ENCODE results near the gene PTPRG.

Gene PTPRG

DNA sequence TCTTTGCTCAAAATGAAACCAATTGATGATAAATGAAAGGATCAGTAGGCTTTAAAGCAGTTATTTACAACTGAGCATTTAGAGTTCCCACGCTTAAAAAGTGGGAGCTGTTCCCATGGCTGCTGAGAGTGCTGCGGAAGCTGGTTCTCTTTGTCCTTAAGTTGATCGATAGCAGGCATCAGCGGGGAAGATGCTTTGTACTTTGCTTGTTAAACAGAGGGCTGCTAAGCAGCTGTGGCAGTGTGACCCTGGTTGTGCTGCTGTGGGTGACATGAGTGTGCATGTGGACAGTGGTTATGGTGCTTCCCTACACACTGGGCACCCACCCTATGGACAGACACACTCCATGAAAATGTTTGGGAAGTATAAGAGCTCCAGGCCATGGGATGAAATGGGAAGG, 96.3 kb downstream of the PTPRG start:
- WGBS, result 66% methylated on average over 4 of the region's 4 CpGs
- H3K4me3 ChIP-seq (ENCODE audit: low read length), result no peak overlapping the region
- H3K27ac ChIP-seq (ENCODE audit: low read depth, low read length), result no peak overlapping the region
- no peaks in the 10 kb centered on the region for H3K9me3 ChIP-seq (ENCODE audit: insufficient read depth, low read depth, low read length)
- peaks cover 6% of the 10 kb centered on the region; the same call in 1 of the 2 replicates for H3K36me3 ChIP-seq (ENCODE audit: insufficient read depth, low read length)
- H3K9ac ChIP-seq (ENCODE audit: low read depth, low read length), result no peak overlapping the region
- peaks cover 28% of the 10 kb centered on the region for H3K4me1 ChIP-seq (ENCODE audit: insufficient read depth, low read length)
- H3K27me3 ChIP-seq (ENCODE audit: insufficient read depth, low read length), result no peaks in the 10 kb centered on the region

DNA sequence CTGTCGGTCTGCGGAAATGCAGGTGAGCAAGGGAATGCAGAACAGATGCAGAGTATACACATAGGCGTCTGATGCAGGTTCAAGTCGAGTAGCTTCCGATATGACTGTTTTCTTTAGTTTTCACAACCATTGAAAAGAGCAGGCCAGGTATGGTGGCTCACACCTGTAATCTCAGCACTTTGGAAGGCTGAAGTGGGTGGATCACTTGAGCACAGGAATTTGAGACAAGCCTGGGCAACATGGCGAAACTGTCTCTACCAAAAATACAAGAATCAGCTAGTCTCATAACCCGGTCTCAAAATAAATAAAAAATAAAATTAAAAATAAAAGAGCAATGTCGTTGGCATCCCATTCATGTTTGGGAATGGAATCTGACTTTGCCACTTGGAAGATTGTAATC, 101.5 kb downstream of the PTPRG start:
- Histone ChIP-seq H3K36me3 (ENCODE audit: insufficient read depth, low read length) (peaks cover 6% of the 10 kb centered on the region; the same call in 1 of the 2 replicates), H3K4me1 (ENCODE audit: insufficient read depth, low read length) (peaks cover 54% of the 10 kb centered on the region), H3K27me3 (ENCODE audit: insufficient read depth, low read length) (no peaks in the 10 kb centered on the region), H3K4me3 (ENCODE audit: low read length) (no peak overlapping the region), H3K9ac (ENCODE audit: low read depth, low read length) (no peak overlapping the region), H3K27ac (ENCODE audit: low read depth, low read length) (no peak overlapping the region), H3K9me3 (ENCODE audit: insufficient read depth, low read depth, low read length) (no peaks in the 10 kb centered on the region)
- 89% methylated on average over 6 of the region's 8 CpGs for WGBS

DNA sequence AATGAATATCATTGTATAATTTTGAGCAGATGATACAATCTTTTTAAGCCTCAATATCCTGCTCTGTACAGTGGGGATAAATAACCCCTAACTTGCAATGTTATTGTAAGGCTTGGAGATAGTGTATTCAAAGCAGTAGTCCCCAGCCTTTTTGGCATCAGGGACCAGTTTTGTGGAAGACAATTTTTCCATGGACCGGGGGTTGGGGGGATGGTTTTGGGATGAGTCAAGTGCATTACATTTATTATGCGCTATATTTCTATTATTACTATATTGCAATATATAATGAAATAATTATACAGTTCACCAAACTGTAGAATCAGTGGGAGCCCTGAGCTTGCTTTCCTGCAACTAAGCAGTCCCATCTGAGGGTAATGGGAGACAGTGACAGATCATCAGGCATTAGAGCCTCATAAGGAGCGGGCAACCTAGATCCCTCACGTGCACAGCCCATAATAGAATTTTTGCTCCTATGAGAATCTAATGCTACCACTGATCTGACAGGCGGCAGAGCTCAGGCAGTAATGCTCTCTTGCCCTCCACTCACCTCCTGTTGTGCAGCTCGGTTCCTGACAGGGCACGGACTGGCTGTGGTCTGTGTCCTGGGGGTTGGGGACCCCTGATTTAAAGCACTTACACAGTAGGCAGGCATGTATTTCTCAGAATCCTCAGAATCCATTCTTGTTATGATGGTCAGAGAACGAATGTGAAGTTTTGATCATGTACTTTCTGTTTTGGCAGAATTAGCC, 102.2 kb downstream of the PTPRG start:
- peak overlapping the region; percentile 69; the same call in 1 of the 2 replicates for H3K27ac ChIP-seq (ENCODE audit: low read depth, low read length)
- H3K4me3 ChIP-seq (ENCODE audit: low read length), result peak overlapping the region; percentile 11; the same call in 1 of the 2 replicates
- WGBS, result 68% methylated on average over 7 of the region's 8 CpGs
- H3K27me3 ChIP-seq (ENCODE audit: insufficient read depth, low read length), result no peaks in the 10 kb centered on the region
- H3K36me3 ChIP-seq (ENCODE audit: insufficient read depth, low read length), result peaks cover 6% of the 10 kb centered on the region; the same call in 1 of the 2 replicates
- no peaks in the 10 kb centered on the region for H3K9me3 ChIP-seq (ENCODE audit: insufficient read depth, low read depth, low read length)
- H3K4me1 ChIP-seq (ENCODE audit: insufficient read depth, low read length), result peaks cover 59% of the 10 kb centered on the region
- H3K9ac ChIP-seq (ENCODE audit: low read depth, low read length), result no peak overlapping the region

DNA sequence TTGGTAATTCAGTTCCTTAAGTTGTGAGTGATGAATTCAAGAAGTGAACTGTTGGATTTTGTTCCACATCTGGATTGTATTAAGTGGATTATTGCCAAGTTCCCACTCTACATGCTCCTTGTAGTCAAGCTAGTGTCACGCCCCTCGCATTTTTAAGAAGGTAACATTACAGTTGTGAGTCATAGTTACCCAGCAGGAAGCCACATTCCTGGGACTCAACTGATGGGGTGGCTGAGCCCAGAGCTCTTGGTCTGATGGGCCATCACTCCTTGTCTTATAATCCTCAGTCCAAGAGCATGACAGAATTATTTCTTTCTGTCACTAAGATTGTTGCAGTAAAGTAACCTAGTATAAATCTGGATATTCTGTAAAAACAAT, 102.7 kb downstream of the PTPRG start:
- whole genome bisulfite sequencing, result 44% methylated on average over 2 of the region's 2 CpGs
- Histone ChIP-seq H3K4me1 (ENCODE audit: insufficient read depth, low read length) (peaks cover 65% of the 10 kb centered on the region), H3K27me3 (ENCODE audit: insufficient read depth, low read length) (no peaks in the 10 kb centered on the region), H3K9ac (ENCODE audit: low read depth, low read length) (no peak overlapping the region), H3K4me3 (ENCODE audit: low read length) (peak overlapping the region; percentile 11; the same call in 1 of the 2 replicates), H3K36me3 (ENCODE audit: insufficient read depth, low read length) (peaks cover 6% of the 10 kb centered on the region; the same call in 1 of the 2 replicates), H3K27ac (ENCODE audit: low read depth, low read length) (peak overlapping the region; percentile 69; the same call in 1 of the 2 replicates), H3K9me3 (ENCODE audit: insufficient read depth, low read depth, low read length) (no peaks in the 10 kb centered on the region)

DNA sequence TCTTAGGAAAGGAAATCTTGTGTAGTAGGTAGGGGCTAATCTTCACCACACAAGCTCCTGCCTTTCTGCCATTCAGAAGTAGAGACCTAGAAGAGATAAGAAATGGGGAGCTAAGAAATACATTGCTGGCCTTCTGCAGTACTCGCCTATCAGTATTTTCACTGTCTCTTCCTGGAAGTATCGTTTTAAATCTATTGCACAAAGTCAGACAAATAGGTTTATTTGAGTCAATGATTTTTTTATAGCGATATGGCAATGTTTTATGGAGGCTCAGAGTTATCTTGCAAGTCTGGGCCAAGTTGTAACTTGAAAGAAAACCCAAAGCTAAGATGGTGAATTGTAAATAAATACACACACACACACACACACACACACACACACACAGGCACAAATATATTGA, 103.8 kb downstream of the PTPRG start:
- WGBS, result 93% methylated on average over 3 of the region's 3 CpGs
- H3K27me3 ChIP-seq (ENCODE audit: insufficient read depth, low read length), result no peaks in the 10 kb centered on the region
- no peak overlapping the region for H3K4me3 ChIP-seq (ENCODE audit: low read length)
- H3K36me3 ChIP-seq (ENCODE audit: insufficient read depth, low read length), result peaks cover 6% of the 10 kb centered on the region; the same call in 1 of the 2 replicates
- H3K4me1 ChIP-seq (ENCODE audit: insufficient read depth, low read length), result peaks cover 73% of the 10 kb centered on the region
- no peaks in the 10 kb centered on the region for H3K9me3 ChIP-seq (ENCODE audit: insufficient read depth, low read depth, low read length)
- no peak overlapping the region for H3K27ac ChIP-seq (ENCODE audit: low read depth, low read length)
- H3K9ac ChIP-seq (ENCODE audit: low read depth, low read length), result no peak overlapping the region

DNA sequence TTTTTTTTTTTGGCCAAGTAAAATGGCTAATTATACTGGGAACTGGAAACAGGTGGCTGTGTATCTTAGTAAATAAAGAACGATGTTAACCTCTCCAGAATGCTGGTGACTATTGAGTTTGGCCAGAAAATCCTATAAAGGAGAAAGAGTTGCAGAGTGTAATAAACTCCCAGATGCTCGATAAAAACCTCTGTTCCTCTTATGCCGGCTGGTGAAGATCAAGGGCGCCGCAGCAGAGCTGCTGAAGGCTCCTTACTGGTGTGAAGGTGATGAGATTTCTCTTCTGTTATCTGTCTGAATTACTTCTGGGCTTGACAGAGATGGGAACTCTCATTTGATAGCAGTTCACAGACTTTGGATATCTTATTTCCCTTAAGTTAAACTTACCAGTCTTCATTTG, 104.6 kb downstream of the PTPRG start:
- peaks cover 6% of the 10 kb centered on the region; the same call in 1 of the 2 replicates for H3K36me3 ChIP-seq (ENCODE audit: insufficient read depth, low read length)
- 92% methylated on average over 5 of the region's 5 CpGs for WGBS
- H3K4me3 ChIP-seq (ENCODE audit: low read length), result no peak overlapping the region
- no peaks in the 10 kb centered on the region for H3K27me3 ChIP-seq (ENCODE audit: insufficient read depth, low read length)
- H3K27ac ChIP-seq (ENCODE audit: low read depth, low read length), result no peak overlapping the region
- H3K4me1 ChIP-seq (ENCODE audit: insufficient read depth, low read length), result peaks cover 78% of the 10 kb centered on the region
- no peak overlapping the region for H3K9ac ChIP-seq (ENCODE audit: low read depth, low read length)
- no peaks in the 10 kb centered on the region for H3K9me3 ChIP-seq (ENCODE audit: insufficient read depth, low read depth, low read length)

DNA sequence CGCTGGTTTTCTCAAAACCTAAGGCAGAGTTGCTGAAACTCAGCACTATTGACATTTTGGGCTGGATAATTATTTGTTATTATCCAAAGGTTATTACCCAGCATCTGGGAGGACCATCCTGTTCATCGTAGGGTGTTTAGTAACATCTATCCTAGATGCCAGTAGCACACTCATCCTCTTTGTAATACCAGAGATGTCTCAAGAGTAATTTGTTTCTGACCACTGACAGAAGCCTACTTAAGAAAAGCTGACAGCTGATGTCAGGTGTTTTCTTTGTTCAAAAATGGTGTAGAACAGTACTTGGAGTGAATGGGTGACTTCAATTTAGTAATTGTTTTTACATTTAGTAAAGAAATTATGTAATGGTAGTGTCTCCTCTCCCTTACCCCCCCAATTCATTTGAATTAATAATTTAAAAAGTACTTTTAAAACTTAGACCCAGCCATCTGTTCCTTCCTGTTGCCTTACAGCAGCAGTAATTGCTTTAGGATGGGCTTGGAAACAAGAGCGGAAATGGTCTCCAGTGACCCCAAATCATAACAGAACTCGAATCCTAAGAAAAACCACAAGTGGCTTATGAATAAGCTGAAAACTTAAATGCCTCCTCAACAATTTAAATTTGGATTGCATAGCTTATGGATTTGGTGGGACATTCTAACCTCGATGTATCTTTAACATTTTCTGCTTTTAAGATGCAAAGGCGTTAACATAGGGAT, 105.4 kb downstream of the PTPRG start:
- Histone ChIP-seq H3K9me3 (ENCODE audit: insufficient read depth, low read depth, low read length) (no peaks in the 10 kb centered on the region), H3K27ac (ENCODE audit: low read depth, low read length) (no peak overlapping the region), H3K9ac (ENCODE audit: low read depth, low read length) (no peak overlapping the region), H3K4me1 (ENCODE audit: insufficient read depth, low read length) (peaks cover 78% of the 10 kb centered on the region), H3K4me3 (ENCODE audit: low read length) (no peak overlapping the region), H3K27me3 (ENCODE audit: insufficient read depth, low read length) (no peaks in the 10 kb centered on the region), H3K36me3 (ENCODE audit: insufficient read depth, low read length) (peaks cover 6% of the 10 kb centered on the region; the same call in 1 of the 2 replicates)
- WGBS, result 92% methylated on average over 6 of the region's 6 CpGs

DNA sequence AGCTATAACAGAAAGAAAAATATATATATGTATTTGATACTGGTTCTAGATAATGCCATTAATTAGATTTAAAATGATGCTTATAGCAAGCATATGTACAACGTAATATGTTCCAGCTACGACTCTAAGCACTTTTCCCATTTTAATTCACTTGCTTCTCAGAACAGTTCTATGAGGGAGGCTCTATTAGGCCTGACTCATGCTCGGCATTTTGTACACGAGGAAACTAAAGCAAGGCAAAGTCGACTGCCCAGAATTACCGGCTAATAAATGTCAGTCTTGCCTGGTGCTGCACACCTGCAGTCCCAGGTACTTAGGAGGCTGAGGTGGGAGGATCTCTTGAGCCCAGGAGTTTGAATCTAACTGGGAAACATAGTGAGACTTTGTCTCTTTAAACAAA, 106.0 kb downstream of the PTPRG start:
- no peaks in the 10 kb centered on the region for H3K36me3 ChIP-seq (ENCODE audit: insufficient read depth, low read length)
- H3K27me3 ChIP-seq (ENCODE audit: insufficient read depth, low read length), result no peaks in the 10 kb centered on the region
- H3K9ac ChIP-seq (ENCODE audit: low read depth, low read length), result no peak overlapping the region
- WGBS, result 92% methylated on average over 6 of the region's 6 CpGs
- no peaks in the 10 kb centered on the region for H3K9me3 ChIP-seq (ENCODE audit: insufficient read depth, low read depth, low read length)
- H3K4me1 ChIP-seq (ENCODE audit: insufficient read depth, low read length), result peaks cover 77% of the 10 kb centered on the region
- H3K4me3 ChIP-seq (ENCODE audit: low read length), result no peak overlapping the region
- H3K27ac ChIP-seq (ENCODE audit: low read depth, low read length), result no peak overlapping the region

DNA sequence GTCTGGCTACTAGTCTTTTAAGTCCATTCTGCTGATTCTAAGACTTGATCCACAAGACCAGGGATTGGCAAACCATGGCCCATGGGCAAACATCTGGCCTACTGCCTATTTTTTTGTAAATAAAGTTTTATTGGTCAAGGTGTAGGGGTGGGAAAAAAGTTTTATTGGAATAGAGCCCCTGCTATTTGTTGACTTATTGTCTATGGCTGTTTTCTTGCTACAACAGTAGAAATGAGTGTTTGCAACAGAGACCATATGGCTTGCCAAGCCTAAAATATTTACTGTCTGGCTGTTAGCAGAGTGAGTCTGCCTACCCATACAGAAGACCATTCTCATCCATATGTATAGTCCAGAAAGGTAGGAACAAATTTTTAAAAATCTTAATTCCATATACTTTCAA, 106.4 kb downstream of the PTPRG start:
- Histone ChIP-seq H3K36me3 (ENCODE audit: insufficient read depth, low read length) (no peaks in the 10 kb centered on the region), H3K27ac (ENCODE audit: low read depth, low read length) (no peak overlapping the region), H3K27me3 (ENCODE audit: insufficient read depth, low read length) (no peaks in the 10 kb centered on the region), H3K4me3 (ENCODE audit: low read length) (no peak overlapping the region), H3K4me1 (ENCODE audit: insufficient read depth, low read length) (peaks cover 72% of the 10 kb centered on the region), H3K9me3 (ENCODE audit: insufficient read depth, low read depth, low read length) (no peaks in the 10 kb centered on the region), H3K9ac (ENCODE audit: low read depth, low read length) (no peak overlapping the region)

DNA sequence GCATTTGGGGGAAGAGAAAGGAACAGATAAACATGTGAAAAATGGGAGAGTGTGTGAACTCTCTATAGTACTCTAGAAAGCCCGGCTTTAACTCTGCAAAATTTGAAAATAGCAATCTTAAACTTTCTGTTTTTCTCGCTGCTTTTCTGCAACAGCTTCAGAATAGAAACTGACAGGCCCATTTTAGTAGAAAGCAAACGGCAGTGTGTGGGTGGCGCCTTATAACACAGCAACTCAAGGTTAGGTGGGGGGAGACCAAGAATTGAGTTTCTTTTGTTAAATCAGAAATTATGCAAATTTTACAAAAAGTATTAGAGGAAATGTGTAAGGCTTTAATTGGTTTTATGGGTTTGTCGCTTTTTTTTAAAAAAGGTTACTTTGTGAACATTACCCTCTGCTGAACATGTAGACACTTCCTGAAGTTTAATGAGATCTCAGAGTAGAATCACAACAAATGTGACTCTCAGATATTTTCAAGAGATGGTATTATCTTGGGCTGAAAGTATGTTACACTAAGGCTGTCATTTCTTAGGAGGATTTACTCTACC, 107.0 kb downstream of the PTPRG start:
- no peaks in the 10 kb centered on the region for H3K9me3 ChIP-seq (ENCODE audit: insufficient read depth, low read depth, low read length)
- no peak overlapping the region for H3K27ac ChIP-seq (ENCODE audit: low read depth, low read length)
- H3K36me3 ChIP-seq (ENCODE audit: insufficient read depth, low read length), result no peaks in the 10 kb centered on the region
- no peak overlapping the region for H3K9ac ChIP-seq (ENCODE audit: low read depth, low read length)
- H3K4me1 ChIP-seq (ENCODE audit: insufficient read depth, low read length), result peaks cover 67% of the 10 kb centered on the region
- H3K27me3 ChIP-seq (ENCODE audit: insufficient read depth, low read length), result no peaks in the 10 kb centered on the region
- H3K4me3 ChIP-seq (ENCODE audit: low read length), result no peak overlapping the region
- 78% methylated on average over 5 of the region's 5 CpGs for WGBS

DNA sequence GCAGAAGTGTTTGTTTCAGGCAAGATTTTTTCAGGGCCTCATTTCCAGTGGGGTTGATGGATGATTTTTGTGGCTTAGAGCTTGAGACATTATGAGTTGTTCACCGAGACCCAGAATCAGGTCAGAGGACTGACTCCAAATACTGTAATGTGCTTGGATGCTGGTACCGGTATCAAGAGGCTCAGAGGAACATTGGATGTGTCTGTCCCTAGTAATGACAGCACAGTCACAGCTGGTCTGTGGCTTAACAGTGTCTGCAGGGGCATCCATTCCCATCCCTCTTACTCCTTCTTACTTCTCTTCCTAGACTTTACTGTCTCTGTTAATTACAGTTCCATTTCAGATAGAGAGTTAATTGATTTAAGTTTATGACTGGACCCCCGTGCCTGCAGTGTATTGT, 107.8 kb downstream of the PTPRG start:
- Histone ChIP-seq H3K36me3 (ENCODE audit: insufficient read depth, low read length) (no peaks in the 10 kb centered on the region), H3K9me3 (ENCODE audit: insufficient read depth, low read depth, low read length) (no peaks in the 10 kb centered on the region), H3K4me1 (ENCODE audit: insufficient read depth, low read length) (peaks cover 58% of the 10 kb centered on the region), H3K27ac (ENCODE audit: low read depth, low read length) (no peak overlapping the region), H3K9ac (ENCODE audit: low read depth, low read length) (no peak overlapping the region), H3K4me3 (ENCODE audit: low read length) (no peak overlapping the region), H3K27me3 (ENCODE audit: insufficient read depth, low read length) (no peaks in the 10 kb centered on the region)
- 91% methylated on average over 3 of the region's 3 CpGs for WGBS

All from HUES64 (cell line).